Measurements from ENCODE around the gene PCNT. TPM values are rescaled to one million over a fixed set of nuclear protein-coding genes. Genes with fewer than 3 reads are reported as not detected.

The PCNT gene
- total RNA-seq, 1 experiment from 2014 or later = 38.4 TPM

- CTCF ChIA-PET = no interaction called here
- no peak for DNase-seq
- POLR2A ChIA-PET = no interaction called here
- no peak for TF ChIP-seq CTCF (IDR thresholded peaks at IDR 0.05; ENCODE audit: insufficient read depth in 1 of 2, low read depth in 1 of 2, low read length in 1 of 2, severe bottlenecking in 1 of 2, unreplicated experiment in 1 of 2)
- peaks cover 4% of the 10 kb centered on the region; the same call in 1 of the 2 replicates for H3K36me3 ChIP-seq (ENCODE audit: control insufficient read depth, insufficient read depth, low read length)
- Mint-ChIP-seq H3K4me1 (ENCODE audit: low read depth, unreplicated experiment) (no peaks in the 10 kb centered on the region), H3K27ac (ENCODE audit: unreplicated experiment) (no peak overlapping the region), H3K4me3 (ENCODE audit: unreplicated experiment) (no peak overlapping the region), H3K9me3 (ENCODE audit: unreplicated experiment) (no peaks in the 10 kb centered on the region), H3K27me3 (ENCODE audit: insufficient read depth, unreplicated experiment) (no peaks in the 10 kb centered on the region), H3K36me3 (ENCODE audit: insufficient read depth, unreplicated experiment) (peaks cover 30% of the 10 kb centered on the region)
- H3K27me3 ChIP-seq (replicated peaks; ENCODE audit: control insufficient read depth, insufficient read depth, low read length) = no peaks in the 10 kb centered on the region
- no peaks in the 10 kb centered on the region for H3K4me1 ChIP-seq
- BruUV-seq (replicated peaks) = no TSS peak
- intact Hi-C loops (cut with micrococcal nuclease; ENCODE audit: unreplicated experiment) = no loop called here
- no peaks in the 10 kb centered on the region for H3K9me3 ChIP-seq
- H3K4me3 ChIP-seq (ENCODE audit: low read depth, low read length) = no peak overlapping the region
Observed at GRCh38 chr21:46374761-46375389, 50.9 kb downstream of the PCNT start.

- Histone ChIP-seq H3K27me3 (replicated peaks; ENCODE audit: control insufficient read depth, insufficient read depth, low read length) (no peaks in the 10 kb centered on the region), H3K4me1 (no peaks in the 10 kb centered on the region), H3K4me3 (ENCODE audit: low read depth, low read length) (no peak overlapping the region), H3K36me3 (ENCODE audit: control insufficient read depth, insufficient read depth, low read length) (peaks cover 4% of the 10 kb centered on the region; the same call in 1 of the 2 replicates), H3K9me3 (no peaks in the 10 kb centered on the region)
- H3K27me3 Mint-ChIP-seq (ENCODE audit: insufficient read depth, unreplicated experiment) = no peaks in the 10 kb centered on the region
- CTCF ChIA-PET = no interaction called here
- H3K27ac Mint-ChIP-seq (ENCODE audit: unreplicated experiment) = no peak overlapping the region
- intact Hi-C loops (cut with micrococcal nuclease; ENCODE audit: unreplicated experiment) = no loop called here
- no peak for DNase-seq
- BruUV-seq (replicated peaks) = no TSS peak
- H3K36me3 Mint-ChIP-seq (ENCODE audit: insufficient read depth, unreplicated experiment) = peaks cover 28% of the 10 kb centered on the region
- H3K4me3 Mint-ChIP-seq (ENCODE audit: unreplicated experiment) = no peak overlapping the region
- TF ChIP-seq CTCF (IDR thresholded peaks at IDR 0.05; ENCODE audit: insufficient read depth in 1 of 2, low read depth in 1 of 2, low read length in 1 of 2, severe bottlenecking in 1 of 2, unreplicated experiment in 1 of 2) = no peak
- POLR2A ChIA-PET = no interaction called here
- no peaks in the 10 kb centered on the region for H3K4me1 Mint-ChIP-seq (ENCODE audit: low read depth, unreplicated experiment)
- H3K9me3 Mint-ChIP-seq (ENCODE audit: unreplicated experiment) = no peaks in the 10 kb centered on the region
Observed at GRCh38 chr21:46375560-46376230, 51.7 kb downstream of the PCNT start.

GRCh38 chr21:46376231-46376628, 52.3 kb downstream of the PCNT start:
- no peaks in the 10 kb centered on the region for H3K4me1 ChIP-seq

More at GRCh38 chr21:46376231-46376628, 52.3 kb downstream of the PCNT start:
- intact Hi-C loops (cut with micrococcal nuclease; ENCODE audit: unreplicated experiment) = no loop called here
- no peak overlapping the region for H3K27ac Mint-ChIP-seq (ENCODE audit: unreplicated experiment)
- H3K27me3 Mint-ChIP-seq (ENCODE audit: insufficient read depth, unreplicated experiment) = no peaks in the 10 kb centered on the region
- H3K9me3 ChIP-seq = no peaks in the 10 kb centered on the region
- H3K36me3 ChIP-seq (ENCODE audit: control insufficient read depth, insufficient read depth, low read length) = peaks cover 4% of the 10 kb centered on the region; the same call in 1 of the 2 replicates
- no peak for TF ChIP-seq CTCF (IDR thresholded peaks at IDR 0.05; ENCODE audit: insufficient read depth in 1 of 2, low read depth in 1 of 2, low read length in 1 of 2, severe bottlenecking in 1 of 2, unreplicated experiment in 1 of 2)
- H3K27me3 ChIP-seq (replicated peaks; ENCODE audit: control insufficient read depth, insufficient read depth, low read length) = no peaks in the 10 kb centered on the region
- ChIA-PET POLR2A (no interaction called here), CTCF (no interaction called here)
- no peak overlapping the region for H3K4me3 Mint-ChIP-seq (ENCODE audit: unreplicated experiment)
- no peak overlapping the region for H3K4me3 ChIP-seq (ENCODE audit: low read depth, low read length)
- H3K9me3 Mint-ChIP-seq (ENCODE audit: unreplicated experiment) = peaks cover under 1% of the 10 kb centered on the region
- H3K4me1 Mint-ChIP-seq (ENCODE audit: low read depth, unreplicated experiment) = no peaks in the 10 kb centered on the region
- no peak for DNase-seq
- peaks cover 33% of the 10 kb centered on the region for H3K36me3 Mint-ChIP-seq (ENCODE audit: insufficient read depth, unreplicated experiment)
- BruUV-seq (replicated peaks) = no TSS peak
